GM20431 (cell line): ENCODE measurements around the gene MAD1L1.
"Not testable (repeated sequence)": the region's sequence is repeated elsewhere in the genome, so short reads cannot be mapped to it uniquely, and the experiment has no call there.

ENCODE experiments used
- in situ Hi-C: fragments of 300-500 bp; cut with MseI, MboI; formaldehyde crosslinking; loops from one replicate; pipeline ENCODE4 v1.15.0; 2020; ENCODE audit warnings: low sequenced_read_pairs; ENCODE audit not compliant: unreplicated experiment

Gene MAD1L1

DNA sequence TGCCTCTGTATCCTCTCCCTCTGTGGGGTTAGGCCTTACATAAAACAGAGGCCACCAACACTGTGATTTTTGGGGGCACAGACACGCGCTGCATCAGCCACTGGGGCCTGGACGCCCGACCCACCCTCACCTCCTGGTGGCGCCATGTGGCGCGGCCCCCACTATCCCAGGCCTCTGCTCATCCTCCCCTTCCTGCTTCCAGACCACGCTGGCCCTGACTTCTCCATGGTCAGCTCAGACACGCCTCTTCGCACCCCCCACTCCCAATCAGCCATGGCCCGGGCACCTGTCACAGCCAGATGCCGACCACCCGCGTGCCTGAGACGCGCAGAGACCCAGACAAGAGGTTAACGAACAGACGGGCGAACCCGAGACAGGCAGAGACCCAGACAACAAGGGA is 298.7 kb downstream of the MAD1L1 start:
- in situ Hi-C loops: no loop called here

DNA sequence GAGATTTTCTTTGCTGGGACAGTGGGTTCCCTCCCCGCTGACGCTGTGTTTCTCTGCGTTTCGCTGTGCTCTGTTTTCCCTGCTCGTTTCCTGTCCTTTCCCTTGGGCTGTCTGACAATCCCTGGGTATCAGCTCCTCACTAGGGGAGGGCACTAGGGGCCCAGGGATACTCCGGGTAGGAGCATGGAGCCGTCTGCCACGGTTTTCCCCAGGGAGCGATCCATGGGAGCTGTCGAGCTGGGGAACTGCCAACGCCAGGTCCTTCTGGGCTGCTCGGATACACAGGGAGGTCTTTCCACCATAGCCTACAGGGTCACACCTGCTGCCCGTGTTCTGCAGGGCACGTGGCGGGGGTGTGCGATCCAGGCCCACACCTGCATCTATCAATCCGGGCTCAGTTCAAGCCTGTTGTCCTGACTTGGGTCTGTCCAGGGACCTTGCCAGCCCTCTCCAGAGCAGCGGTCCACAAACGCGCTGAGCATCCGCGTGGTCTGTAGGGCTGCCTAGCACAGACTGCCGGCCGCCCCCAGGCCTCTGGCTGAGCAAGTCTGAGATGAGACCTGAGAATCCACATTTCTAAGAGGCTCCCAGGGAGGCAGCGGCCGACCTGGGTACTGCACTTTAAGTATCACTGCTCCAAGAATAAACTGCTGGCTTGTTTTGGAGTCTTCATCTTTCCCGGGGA is 299.5 kb downstream of the MAD1L1 start:
- in situ Hi-C loops: no loop called here

DNA sequence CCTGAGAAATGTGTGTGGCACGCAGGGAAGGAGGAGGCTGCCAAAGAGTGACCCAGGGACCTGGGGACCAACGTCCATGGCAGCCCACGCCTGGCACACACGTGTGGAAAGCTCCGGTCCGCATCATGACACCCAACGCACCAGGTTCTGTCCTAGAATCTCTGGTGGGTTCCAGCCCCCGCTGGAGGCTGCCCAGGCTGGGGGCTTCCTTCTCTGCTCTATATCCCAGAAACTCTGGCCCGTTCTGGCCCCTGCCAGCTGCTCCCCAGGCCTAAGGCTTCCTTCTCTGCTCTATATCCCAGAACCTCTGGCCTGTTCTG is 300.8 kb downstream of the MAD1L1 start:
- in situ Hi-C loops: no loop called here

DNA sequence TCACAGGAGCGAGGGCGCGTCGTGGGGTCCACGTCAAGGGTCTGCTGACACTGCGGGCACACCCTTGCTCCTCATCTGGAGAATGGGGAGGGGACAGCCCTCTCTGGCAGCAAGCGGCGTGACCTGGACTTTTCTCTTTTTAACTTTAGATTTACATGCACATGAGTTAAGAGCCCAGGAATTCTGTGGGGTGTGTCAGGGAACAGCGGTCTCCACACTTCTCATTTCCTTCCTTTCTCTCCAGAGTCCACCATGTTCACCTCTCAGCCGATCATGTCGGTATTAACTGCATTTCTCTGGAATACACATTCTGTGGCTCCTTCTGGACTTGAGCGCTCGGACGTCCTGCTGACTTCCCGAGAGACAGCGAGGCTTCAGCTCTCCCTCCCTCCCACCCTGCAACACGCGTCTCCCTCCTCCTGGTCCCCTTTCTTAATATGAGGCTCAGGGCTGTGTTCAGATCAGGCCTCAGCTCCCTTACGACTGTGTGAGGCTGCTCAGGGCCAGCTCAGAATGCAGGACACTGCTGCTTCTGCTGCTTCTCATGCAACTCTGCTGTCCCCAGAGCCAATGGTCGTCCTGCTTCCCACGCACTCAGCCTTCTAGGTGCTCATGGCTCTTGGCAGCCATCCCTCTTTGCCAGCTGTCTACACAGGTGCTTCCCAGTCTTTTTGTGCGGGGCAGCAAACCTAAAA is 301.3 kb downstream of the MAD1L1 start:
- in situ Hi-C loops: no loop called here

DNA sequence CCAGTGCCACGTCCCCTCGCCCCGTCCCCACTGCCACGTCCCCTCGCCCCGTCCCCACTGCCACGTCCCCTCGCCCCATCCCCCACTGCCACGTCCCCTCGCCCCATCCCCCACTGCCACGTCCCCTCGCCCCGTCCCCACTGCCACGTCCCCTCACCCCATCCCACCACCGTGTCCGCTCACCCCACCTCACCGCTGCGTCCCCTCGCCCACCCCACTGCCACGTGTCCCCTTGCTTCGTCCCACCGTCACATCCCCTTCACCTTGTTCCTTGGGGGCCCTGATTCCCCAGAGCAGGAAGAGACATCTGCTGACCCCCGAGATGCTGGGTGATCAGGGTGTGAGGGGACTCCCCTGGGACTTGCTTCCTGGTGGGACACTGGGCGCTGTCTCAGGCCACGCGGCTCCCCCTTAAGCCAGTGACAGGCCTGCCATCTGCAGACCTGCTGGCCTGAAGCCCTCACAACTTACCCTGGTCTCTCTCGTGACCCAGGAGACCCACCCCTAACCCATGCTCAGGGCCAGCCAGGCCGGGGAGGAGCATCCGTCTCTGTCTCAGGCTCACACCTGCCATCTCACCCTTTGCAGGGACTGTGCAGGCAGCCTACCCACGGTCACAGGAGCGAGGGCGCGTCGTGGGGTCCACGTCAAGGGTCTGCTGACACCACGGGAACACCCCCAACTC is 302.2 kb downstream of the MAD1L1 start:
- in situ Hi-C loops: no loop called here

DNA sequence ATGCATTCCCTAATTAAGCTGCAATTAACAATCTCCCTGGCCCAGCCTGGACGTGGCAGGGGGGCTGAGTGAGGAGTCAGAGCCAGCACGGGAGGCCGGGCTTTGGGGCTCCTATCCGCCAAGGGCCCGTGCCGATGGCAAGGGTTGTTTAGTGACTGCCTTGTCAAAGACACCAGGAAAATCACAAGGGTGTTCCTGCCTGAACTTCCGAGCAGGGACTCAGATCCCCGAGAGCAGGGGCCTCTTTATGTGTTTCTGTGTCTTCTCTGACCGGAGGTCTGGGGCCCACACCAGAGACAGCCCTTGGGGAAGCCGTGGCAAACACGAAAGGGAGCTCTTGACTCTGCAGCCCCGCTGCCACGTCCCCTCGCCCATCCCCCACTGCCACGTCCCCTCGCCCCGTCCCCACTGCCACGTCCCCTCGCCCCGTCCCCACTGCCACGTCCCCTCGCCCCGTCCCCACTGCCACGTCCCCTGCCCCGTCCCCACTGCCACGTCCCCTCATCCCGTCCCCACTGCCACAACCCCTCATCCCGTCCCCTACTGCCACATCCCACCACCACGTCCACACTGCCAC is 303.3 kb downstream of the MAD1L1 start:
- in situ Hi-C loops: not testable (repeated sequence)

DNA sequence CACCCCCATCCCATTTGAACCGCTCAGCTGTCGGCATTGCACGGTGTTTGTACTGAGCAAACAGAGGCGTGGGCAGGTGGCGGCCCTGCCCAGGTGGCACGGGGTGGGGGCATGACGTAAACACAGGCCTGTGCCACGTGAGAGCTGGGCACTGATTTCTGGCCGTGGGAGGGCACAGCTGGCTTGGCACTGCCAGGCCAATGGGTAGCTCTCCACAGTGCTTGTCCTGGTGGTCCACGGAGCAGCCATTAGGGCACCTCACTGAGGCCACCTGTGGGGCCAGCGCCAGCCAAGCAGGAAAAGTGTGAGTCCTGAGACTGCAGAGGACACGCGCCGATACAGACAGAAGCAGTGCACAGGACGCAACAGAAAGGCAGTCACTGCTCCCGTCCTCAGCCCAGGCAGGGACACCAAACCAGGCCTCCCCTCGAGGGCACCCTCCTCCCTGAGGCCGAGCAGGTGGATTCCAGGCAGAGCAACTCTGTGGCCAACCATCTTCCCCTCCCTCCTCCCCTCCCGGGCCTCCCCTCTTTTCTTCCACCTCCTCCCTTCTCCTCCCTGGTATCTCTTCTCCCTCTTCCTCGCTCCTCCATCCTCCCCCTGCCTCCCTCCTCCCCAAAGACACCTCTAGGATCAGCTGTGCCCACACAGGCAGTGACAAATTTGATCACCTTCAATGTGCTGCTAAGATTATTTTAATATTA is 303.9 kb downstream of the MAD1L1 start:
- in situ Hi-C loops: no loop called here

DNA sequence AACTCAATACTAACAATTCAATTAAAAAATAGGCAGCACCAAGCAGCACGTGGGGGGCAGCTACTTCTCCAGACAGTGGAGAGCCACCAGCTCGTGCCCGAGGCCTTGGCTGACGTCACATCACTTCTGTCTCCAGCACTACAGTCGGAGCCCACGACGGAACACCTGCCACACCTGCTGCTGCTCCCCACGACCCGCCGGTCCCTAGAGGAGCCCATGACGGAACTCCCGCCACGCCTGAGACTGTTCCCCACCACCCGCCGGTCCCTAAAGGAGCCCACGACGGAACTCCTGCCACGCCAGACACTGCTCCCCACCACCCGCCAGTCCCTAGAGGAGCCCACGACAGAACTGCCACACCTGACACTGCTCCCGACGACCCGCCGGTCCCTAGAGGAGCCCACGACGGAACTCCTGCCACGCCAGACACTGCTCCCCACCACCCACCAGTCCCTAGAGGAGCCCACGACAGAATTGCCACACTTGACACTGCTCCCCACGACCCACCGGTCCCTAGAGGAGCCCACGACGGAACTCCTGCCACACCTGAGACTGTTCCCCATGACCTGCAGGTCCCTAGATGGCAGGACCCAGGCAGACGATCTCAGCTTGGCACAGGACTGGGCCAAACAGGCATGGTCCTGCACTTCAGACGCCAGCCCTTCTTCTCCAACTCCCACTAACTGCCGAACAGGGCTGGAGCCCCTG is 304.7 kb downstream of the MAD1L1 start:
- in situ Hi-C loops: no loop called here

DNA sequence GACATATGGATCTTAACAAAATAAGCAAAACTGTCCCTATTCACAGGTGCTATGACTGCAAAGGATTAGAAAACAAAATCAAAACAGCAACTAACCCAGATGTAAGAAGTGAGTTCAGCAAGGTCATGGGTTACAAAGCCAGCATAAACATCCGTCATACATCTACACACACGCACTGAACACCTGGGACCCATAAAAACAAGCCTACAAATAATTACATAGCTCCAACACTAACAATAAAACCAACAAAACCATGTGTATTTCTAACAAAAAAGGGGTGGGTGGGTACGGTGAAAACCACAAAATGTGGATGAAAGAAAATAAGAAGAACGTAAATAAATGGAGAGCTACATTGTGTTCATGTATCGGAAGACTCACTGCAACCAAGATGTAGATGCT is 305.8 kb downstream of the MAD1L1 start:
- in situ Hi-C loops: no loop called here

DNA sequence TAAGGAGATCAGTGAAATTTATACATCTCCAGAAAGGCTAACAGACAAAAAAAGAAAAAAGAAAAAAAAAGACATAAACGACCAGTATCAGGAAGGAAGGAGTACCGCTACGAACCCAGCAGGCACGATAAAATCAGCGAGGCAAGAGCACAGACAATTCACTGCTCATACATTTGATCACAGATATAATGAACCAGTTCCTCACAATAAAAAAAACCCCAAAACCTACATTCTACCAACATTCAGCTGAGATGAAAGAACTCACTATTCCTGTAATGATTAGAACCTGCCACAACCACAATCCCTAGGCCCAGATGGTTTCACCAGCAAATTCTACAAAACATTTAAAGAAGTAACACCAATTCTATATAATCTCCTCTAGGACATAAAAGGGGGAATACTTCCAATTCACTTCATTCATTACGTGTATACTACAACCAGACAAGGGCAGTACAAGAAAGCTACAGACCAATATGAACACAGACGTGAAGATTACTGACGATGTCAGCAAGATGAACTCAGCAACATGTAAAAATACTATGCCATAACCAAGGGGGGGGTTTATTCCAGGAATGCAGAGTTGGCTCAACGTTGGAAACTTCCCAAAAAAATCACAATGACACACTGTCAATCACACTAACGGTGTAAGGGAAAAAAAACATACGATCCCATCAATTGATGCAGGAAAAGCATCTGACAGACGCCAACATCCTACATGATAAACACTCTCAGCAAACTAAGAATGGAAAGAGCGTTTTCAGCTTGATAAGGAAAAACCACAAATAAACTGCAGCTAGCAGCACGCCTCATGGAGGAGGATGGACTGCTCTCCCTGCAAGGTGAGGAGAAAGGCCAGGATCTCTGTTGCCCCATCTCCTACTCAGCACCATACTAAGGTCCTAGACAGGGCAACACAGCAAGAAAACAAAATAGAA is 306.5 kb downstream of the MAD1L1 start:
- in situ Hi-C loops: no loop called here

DNA sequence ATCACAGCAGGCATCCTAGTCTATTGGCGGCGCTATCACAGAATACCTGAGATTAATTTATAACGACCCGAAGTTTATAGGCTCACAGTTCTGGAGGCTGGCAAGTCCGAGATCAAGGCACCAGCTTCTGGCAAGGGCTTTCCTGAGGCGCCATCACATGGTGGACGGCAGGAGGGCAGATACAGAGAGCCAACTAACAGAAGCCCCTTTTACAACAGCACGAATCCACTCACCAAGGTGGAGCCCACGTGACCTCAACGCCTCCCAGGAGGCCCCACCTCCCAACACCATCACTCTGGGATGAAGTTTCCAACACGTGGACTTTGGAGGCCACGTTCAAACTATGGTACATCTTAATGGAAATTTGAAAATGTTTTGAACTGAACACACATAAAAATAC is 307.4 kb downstream of the MAD1L1 start:
- in situ Hi-C loops: no loop called here

DNA sequence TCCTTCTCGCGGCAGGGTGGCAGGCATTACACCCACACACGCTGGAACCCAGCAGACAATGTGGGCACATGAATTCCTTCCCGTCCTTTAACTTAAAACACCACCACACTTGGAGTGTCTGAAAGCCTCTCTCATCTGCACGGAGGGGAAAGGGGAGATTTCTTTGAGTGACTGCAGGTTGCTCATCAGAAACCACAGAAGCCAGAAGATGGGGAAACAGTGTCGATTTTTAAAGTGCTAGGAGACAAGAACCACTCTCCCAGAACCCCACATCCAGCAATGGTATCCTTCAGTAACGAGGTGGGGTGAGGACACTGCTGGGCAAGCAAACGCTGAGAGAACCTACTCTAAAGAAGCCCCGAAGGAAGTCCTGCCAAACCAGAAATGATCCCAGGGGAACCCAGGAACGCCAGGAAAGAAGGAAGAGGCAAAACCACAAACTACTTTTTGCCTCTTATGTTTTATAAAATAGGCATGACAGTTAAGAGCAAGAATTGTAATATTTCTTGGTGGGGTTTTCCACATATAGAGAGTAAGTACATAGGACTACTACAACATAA is 308.4 kb downstream of the MAD1L1 start:
- in situ Hi-C loops: no loop called here

DNA sequence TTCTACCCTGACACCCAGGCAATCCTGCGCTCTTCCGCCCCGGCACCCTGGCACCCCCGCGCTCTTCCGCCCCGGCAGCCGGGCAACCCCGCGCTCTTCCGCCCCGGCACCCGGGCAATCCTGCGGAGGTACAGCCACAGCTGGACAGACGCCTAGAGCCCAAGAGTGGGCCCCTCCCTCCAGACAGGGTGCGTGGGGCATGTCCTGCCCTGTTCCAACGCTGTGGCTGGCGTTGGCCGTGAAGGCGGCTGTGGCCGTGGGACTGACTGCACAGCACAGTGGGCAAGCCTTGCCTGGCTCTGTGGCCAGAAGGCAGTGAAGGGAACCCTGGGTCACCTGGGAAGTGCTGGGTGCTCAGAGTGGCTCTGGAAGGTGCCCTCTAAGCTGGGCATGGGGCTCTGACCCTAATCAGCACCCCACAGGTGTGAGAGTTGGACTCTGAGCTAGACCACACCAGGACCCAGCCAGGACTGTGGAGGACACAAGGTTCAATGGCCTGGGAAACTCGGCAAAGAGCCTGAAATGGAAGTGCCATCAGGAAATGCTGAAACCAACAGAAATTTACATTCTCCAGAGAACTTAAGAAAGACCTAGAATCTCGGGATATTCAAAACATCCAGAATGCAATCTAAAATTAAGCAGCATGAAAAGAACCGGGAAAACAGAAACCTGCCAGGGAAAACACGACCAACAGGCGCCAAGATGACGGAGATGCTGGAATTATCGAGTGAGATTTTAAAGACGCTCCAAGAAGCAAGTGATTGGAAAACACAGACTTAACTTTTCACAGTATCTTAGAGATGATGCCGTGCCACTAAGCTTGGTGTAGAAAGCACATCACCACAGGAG is 309.1 kb downstream of the MAD1L1 start:
- in situ Hi-C loops: no loop called here

DNA sequence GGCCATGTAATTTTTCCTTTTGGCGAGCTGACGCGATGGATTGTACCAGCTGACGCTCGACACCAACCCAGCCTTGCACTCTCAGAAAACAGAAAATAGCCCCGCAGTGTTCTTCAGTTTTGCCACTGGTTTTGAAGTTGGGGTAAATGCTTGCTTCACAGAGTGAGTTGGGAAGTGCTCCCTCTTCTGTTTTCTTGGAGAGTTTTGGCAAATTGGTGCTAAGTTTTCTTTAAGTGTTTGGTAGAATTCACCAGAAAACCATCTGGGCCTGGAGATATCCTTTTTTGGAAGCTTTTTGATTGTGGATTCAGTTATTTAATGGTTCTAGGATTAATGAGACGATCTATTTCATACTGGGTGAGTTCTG is 309.9 kb downstream of the MAD1L1 start:
- in situ Hi-C loops: no loop called here

DNA sequence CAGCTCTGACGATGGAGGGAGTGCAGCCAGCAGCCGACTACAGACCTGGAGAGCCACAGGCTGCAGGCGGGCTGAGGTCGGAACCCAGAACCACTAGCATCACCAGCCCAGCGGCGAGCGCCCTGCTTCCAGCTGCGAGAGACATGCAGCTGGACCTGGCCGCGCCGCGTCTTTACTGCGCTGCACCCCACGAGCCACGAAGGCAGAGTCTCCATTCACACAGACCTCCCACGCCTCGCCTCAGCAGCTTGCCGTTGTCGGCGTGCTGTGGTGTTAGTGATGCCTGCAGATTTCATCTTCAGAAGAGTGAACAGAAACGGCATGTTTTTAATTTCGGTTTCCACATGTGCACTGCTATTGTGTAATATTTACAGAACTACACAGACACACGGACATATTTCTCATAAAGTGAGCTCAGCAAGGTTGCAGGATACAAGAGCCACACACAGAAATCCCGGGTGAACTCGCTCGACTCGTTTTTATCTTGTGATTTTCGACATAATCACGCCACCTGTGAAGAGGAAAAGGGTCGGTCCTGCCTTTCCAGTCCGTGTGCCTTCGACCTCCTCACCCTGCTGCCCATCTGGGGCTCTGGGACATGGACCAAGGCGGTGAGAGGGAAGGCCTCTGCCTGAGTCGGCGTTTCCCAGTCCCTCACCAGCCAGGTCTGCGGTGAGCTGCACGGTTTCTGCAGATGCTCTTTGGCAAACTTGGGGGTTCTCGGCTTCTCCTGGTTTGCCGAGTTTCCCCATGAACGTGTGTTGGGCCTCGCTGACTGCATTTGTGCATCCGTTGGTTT is 310.5 kb downstream of the MAD1L1 start:
- in situ Hi-C loops: no loop called here

DNA sequence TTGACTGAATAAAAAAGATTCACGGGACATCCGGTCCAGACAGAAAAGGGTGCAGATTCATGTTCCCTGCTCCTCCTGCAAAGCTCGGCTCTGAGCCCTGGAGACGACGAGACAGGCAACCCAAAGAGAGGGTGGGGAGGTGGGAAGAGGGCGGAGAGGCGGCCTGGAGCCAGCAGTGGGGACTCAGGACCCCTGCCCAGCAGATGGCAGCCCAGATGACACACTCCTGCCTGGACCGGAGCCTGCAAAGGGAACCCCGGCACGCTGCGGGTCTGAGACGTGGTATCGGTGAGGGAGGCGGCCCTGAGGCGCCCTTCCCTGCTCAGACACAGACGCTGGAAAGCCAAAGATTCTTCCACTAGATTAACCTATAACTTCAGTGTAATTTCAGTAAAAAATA is 311.9 kb downstream of the MAD1L1 start:
- in situ Hi-C loops: no loop called here

DNA sequence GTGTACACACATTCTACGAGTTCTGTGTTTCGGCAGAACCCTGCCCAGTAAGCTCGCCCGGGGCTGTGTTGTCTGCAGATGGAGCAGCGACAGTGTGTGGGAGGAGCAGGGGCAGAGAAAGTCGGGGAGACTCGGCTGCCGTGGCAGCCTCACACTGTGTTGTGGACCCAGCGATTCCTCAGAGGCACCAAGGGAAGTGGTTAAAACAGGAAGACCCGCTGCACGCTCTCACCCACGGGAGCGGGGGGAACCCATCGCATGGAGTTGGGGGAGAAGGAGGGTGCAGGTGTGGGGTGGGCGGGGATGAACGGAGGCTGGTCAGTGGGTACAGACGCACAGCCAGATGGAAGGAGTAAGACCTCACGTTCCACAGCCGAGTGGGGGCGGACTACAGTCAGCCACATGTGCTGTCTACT is 312.5 kb downstream of the MAD1L1 start:
- in situ Hi-C loops: no loop called here
